HG03520 (cell line): Measurements from ENCODE around the gene SCML1.
"Not testable (repeated sequence)": the region's sequence is repeated elsewhere in the genome, so short reads cannot be mapped to it uniquely, and the experiment has no call there.

Experiments used
- ATAC-seq: cut with Tn5 transposase; IDR thresholded peaks from one replicate; pipeline ENCODE4 v1.9.1; 2021; ENCODE audit warnings: mild to moderate bottlenecking, moderate library complexity; ENCODE audit not compliant: unreplicated experiment

The SCML1 gene

DNA sequence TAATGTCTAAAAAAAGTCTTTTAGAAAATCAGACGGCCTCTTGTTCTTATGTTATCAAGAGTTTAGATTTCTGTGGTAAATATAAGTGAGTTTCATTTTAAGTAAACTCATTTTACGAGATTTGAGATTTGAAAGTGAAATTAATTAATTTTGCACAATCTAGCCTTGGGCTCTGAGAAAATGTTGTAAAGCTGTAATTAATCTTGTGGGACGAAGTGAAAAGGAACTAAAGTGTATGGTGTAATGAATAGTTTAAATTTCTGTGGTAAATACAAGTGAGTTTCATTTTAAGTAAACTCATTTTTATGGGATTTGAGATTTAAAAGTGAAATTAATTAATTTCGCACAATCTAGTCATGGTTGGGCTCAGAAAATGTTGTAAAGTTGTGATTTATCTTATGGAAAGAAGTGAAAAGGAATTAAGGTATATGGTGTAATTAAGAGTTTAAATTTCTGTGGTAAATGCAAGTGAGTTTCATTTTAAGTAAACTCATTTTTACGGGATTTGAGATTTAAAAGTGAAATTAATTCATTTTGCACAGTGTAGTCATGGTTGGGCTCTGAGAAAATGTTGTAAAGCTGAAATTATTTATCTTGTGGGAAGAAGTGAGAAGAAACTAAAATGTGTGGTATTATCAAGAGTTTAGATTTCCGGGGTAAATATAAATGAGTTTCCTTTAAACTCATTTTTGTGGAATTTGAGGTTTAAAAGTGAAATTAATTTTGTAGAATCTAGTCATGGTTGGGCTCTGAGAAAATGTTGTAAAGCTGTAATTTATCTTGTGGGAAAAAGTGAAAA is 1.6 kb downstream of the SCML1 start:
- no peak for ATAC-seq

DNA sequence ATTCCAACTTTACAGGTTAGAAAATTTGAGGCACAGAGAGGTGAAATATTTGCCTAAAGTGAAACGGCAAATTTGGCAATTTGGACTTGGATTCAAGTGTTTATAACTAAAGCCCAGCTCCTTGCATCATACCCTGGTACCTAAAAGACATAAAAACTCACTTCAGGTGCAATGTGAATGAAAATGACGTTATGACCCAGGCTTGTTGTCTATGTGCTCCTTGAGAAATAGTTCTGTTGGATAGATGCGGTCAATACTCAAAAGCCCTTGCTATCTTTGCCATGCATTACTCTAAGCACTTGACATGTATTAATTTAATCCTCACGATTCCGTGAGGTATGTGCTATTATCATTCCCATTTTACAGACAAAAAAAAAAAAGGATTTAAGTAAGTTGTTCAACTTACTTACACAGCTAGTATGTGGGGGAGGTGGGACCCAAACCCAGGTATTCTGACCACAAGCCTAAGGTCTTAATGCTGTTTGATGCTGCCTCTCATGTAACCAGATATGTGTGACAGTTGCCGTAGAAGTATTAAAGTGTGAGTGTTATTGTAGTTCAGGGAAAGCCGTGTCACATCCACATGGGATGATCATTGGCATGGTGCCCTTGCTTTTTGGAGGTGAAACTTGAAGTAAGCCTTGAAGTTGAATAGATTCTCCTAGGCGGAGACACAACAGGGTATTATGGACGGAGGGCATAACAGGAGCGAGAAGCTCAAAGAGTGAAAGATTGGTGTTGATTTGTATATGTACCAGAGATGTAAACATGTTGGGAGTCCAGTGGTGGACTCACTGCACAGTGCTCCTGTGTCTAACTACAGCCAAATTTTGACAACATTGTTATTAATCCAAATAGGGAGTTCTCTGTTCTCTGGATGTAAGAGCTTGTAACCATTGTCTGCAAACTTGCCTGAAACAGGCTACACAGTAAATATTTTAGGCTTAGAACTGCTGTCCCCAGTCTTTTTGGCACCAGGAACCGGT is 3.1 kb downstream of the SCML1 start:
- no peak for ATAC-seq

DNA sequence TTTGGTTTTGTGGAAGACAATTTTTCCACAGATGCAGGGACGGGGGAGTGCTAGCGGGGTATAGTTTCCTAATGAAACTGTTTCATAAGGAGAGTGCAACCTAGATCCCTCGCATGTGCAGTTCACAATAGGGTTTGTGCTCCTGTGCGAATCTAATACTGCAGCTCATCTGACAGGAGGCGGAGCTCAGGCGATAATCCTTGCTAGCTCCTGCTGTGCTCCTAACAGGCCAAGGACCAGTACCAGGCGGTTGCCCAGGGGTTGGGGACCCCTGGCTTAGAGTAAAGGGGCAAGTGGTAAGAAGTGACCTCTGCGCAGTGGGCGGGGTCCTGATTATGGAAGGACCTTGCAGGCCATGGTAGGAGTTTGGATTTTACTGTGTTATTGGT is 3.8 kb downstream of the SCML1 start:
- ATAC-seq = no peak

DNA sequence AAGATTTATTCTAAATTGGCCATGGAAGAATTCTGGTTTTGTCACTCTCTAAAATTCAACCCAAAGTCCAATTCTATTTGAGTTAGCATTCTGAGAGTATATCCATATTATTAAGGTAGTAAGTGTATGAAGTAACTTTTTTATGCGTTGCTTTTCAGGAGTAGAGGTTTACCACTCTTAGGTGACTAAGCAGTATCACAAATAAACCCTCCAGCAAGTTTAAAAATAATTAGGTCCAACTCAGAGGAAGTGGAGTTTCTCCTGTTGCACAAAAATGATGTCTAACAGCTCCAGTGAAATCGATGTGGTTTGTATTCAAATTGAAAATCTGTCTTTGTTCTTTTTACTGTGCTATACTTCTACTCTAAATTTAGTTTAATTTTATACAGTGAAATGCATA is 6.6 kb downstream of the SCML1 start:
- ATAC-seq = no peak

DNA sequence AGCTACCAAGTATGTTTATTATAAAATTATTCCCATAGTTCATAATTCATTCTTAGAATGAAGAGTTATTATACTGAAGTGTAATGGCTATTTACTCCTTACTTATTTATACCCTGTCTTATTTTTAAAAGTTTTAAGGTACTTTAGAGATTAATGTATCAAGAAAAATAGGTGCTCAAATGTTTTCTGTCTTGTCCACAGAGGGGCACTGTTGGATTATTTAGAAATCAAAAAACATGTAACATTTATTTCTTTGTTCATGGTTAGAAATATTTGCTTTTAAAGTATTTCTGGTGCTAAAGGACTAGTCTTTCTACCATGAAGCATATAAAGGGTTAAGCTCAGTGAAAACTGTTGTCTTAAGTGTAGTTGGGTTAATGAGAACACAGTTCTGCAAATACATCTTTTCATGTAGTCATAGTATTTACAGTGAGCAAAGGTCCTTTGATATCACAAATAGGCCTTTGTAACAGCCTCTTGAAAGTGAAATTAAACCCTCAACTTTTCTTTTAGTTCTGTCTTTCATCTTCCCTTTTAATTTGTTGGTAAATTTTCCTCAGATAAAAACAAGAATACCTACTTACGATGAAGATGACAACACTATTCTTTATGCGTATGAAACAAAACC is 7.7 kb downstream of the SCML1 start:
- ATAC-seq = no peak

DNA sequence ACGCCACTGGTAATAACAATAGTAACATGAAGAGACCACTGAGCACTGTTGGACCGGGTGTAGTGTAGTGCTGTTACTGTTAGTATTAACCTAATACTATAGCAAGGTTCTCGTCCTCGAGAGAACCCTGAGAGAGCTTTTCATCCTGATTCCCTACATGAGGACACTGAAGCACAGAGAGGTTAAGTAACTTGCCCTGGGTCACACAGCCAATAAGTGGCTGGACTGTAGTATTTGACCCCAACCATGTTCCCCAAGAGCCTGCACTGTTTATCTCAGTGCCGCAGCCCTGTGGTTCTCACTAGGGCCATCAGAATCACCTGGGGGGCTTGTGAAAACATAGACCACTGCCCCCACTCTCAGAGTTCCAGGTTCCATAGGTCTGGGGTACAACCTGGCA is 10.4 kb downstream of the SCML1 start:
- no peak for ATAC-seq

DNA sequence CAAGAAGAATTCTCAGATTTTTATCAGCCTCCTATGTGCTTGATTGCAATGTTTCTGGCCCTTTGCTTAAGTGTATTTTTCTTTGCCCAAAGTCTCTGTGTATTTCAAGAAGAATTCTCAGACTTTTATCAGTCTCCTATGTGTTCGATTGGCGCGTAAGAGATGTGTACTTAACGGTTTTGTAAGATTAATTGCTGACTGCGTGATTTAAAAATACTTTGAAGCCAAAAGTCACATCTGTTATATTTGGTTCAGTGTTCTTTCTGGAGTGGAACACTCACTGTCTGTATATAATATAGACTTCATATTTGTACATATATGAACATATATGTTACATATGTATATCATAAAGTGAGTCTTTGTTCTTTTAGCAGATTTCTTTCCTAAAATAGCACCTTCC is 11.4 kb downstream of the SCML1 start:
- no peak for ATAC-seq

DNA sequence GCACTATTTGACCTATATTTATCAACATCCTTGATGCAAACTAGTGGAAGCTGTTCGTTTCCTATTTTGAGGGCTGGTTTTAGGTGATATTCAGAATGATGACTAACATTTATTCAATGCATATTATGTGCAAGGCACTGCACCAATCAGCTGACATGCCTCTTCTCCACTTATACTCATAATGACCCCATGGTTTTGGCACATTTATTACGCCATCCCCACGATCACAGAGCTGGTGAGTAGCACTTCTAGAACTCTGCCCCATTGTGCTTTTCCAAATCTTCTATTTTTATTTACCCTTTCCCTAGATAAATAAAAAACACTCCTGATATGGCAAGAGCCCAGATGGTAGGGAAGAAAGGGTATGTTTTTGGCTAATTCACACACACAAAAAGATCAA is 13.1 kb downstream of the SCML1 start:
- no peak for ATAC-seq

DNA sequence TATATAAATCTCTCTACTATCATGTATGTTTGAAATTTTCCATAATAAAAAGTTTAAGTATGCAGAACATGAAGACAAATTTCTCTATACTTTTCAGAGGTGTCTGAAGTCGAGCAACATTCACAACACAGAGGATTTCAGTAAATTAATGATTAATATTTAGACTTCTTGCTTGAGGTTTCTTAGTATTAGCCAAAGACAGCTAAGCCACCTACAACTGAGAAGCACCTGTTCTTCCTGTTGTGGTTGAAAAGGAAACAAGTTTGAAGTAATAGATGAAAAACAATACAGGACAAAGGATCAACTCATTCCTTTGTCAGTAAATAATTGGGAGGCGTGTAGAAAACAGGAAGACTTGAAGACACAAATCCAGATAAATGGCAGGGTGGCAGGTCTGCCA is 21.1 kb downstream of the SCML1 start:
- ATAC-seq = peak; percentile 78

DNA sequence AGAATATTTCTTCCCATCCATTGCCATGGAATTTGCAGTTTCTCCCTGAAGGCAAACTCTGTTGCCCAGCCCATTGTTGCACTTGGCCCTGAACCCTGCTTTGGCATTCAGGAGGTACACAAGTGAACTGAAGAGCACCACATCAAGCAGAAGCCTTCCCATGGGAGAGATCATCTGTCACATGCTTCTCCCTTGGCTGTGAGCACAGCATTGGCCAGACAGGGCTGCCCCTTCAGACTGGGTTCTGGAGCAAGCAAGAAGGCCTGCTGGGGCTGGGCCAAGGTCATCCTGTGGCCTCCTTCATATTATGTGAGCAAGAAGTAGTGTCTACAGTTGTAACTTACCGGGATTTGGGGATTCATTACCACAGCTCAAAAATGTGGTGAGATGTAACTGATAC is 22.7 kb downstream of the SCML1 start:
- ATAC-seq = no peak

DNA sequence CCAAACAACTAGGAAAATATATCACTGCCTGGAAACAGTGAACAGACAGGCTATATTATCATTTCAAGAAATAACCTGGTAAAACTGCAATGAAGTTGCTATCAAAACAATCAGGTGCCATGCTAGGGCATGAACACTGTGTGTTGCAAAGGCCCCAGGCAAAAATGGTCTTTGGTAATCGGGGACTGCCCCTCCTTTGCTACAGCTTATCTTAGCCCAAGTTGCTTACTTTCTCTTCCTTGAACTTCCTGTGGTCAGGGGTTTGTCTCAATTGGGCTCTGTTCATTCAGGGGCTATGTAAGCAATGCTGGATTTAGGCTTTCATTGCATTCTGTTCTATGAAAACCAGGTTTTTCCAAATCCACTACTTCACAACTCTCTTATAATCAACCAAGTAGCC is 30.4 kb downstream of the SCML1 start:
- ATAC-seq = no peak

DNA sequence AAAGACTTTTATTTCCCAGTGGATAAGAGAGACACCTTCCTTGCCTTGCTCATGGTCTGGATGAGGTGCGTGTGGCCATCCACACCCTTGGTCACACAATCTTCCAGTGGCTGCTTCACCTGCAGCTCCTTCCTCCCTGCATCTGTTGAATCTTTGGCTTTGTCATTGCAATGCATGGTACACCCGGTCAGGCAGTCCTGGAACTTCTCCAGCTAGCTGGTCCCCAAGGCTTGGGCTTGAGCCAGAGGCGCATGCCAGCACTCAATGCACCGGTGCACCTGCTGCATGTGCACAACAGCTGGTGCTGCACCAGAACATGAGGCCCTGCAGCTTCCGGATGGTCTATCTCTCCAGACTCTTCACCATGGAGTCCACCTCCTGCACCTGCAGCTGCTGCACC is 31.7 kb downstream of the SCML1 start:
- no peak for ATAC-seq

DNA sequence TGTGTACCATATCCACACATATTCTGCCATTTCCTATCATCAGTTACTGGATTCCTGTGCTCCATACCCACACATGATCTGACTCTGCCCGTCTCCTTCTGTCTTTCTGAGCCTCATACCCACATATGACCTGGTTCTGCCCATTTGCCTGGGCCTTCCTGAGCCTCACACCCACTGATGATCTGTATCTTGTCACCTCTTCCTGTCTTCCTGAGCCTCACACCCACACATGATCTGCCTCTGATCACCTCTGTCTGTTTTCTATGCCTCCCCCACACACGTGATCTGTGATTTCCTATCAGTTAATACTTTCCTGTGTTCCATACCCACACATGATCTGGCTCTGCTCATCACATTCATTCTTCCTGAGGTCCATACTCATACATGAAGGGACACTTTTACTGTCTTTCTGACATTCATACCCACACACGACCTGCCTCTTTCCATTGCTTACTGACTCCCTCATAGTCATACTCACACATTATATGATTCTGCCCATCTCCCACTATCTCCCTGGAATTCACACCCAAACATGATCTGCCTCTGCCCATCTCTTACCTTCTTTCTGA is 32.5 kb downstream of the SCML1 start:
- no peak for ATAC-seq

DNA sequence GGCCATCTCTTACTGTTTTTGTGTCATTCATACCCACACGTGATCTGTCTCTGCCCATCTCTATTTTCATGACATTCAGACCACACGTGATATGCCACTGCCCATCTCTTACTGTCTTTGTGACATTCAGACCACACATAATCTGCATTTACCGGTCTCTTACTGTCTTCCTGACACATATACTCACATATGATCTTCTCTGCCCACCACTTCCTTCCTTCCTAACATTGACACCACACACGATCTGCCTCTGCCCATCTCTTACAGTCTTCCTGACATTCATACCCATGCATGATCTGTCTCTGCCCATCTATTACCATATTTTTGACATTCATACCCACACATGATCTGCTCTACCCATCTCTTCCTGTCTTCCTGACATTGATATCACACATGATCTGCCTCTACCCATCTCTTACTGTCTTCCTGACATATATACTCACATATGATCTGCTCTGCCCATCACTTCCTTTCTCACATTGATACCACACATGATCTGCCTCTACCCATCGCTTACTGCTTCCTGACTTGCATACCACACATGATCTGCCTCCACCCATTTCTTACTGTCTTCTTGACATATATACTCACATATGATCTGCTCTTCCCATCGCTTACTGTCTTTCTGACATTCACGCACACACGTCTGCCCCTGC is 36.1 kb downstream of the SCML1 start:
- no peak for ATAC-seq

DNA sequence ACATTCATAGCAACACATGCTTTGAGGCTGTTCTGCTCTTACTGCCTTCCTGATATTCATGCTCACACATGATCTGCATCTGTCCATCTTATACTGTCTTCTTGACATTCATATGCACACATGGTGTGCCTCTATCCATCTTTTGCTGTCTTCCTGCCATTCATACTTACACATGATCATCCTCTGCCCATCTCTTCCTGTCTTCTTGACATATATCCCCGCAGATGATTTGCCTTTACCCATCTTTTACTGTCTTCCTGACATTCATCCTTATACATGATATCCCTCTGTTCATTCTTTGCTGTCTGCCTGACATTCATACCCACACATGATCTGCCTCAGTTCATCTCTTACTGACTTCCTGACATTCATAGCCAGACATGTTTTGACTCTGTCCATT is 36.8 kb downstream of the SCML1 start:
- no peak for ATAC-seq

DNA sequence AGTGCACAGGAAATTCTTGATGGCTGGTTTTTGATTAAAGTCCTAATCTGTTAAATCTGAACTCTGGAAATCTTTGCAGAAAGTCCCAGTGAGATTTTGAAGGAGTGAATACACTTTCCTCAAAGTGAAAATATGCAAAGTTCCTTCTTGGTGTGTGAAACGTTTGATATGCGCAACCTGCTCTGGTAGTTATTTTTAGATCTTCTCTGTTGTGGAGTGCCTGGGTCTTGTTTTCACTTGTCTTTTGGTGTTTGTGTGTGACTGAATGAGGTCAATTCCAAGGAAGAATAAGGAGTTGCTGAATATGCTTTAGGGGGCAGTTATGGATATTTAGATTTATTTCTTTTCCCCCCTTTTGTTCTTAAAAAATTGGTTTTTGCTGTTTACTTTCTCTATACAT is 41.7 kb downstream of the SCML1 start:
- no peak for ATAC-seq

DNA sequence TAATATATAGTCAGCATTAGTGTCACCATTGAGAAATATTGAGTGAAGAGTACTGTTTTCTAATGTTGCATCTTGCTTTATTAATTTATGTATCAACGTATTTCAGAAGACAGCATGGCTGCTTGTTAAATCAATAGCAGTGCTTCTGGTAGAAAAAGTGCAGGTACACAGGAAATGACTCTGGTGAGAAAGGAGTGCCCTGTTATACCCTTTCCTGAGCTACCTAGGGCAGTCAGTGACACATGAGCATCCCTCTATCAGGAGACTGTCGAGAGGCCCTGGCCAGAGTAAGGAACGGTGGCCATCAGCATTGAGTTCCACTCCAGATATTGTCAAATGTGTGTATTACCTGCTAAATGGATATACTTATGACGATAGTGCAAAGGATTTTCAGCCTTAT is 42.1 kb downstream of the SCML1 start:
- no peak for ATAC-seq

DNA sequence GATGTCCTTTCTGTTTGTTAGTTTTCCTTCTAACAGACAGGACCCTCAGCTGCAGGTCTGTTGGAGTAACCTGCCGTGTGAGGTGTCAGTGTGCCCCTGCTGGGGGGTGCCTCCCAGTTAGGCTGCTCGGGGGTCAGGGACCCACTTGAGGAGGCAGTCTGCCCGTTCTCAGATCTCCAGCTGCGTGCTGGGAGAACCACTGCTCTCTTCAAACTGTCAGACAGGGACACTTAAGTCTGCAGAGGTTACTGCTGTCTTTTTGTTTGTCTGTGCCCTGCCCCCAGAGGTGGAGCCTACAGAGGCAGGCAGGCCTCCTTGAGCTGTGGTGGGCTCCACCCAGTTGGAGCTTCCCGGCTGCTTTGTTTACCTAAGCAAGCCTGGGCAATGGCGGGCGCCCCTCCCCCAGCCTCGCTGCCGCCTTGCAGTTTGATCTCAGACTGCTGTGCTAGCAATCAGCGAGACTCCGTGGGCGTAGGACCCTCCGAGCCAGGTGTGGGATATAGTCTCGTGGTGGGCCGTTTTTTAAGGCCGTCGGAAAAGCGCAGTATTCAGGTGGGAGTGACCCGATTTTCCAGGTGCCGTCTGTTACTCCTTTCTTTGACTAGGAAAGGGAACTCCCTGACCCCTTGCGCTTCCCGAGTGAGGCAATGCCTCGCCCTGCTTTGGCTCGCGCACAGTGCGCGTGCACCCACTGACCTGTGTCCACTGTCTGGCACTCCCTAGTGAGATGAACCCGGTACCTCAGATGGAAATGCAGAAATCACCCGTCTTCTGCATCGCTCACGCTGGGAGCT is 49.5 kb downstream of the SCML1 start:
- not testable (repeated sequence) for ATAC-seq

DNA sequence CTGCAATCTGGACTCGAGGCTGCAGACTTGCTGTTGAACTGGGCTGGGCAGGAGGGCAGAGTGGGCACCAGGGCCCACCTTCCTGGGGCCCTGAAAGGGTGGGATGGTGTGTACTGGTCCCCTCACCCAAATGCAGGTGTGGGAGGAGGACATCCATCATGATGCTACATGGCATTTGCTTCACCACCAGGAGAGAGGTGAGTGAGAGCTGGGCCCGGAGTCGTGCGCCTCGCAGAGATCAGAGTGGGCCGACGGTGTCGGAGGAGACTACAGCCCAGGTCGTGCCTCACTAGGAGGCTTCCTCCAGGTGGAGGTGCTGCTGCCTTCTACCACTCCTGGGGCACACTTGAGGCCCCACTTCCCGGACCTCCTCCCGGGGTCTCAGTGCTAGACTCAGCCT is 50.3 kb downstream of the SCML1 start:
- no peak for ATAC-seq

DNA sequence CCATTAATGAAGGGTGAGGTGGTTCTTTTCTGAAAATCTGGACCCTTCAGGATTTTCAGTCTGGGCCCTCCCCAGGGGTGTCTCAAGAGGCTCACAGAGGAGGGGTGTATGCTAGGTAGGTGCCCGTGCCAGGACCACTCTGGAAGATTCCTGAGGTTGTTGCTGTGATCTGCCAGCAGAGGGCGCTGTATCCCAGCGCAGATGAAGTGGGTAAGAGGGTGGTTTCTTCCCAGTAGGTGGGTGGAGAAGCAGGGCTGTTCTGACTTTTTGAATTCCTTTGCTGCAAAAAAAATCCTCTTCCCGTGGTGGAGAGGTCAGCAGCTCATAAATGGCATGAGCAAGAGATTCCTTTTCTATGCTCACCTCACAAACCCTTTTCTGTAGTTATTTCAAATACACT is 51.1 kb downstream of the SCML1 start:
- ATAC-seq = no peak
